ENCODE data around the gene CPNE7. TPM values are rescaled to one million over a fixed set of nuclear protein-coding genes. Genes with fewer than 3 reads are reported as not detected.
A peak's percentile ranks its signal among the peaks of the same experiment; 100 is the strongest.

The CPNE7 gene
- total and polyA plus RNA-seq, 10 of the 15 experiments (the other 5 are each of a cell fraction or from before 2014, with no cell fraction given): 0.29 to 46.9 (median 17.5) TPM

- TF ChIP-seq CEBPZ (IDR thresholded peaks at IDR 0.05; ENCODE audit: low read depth, low read length) (no peak), RB1 (IDR thresholded peaks at IDR 0.05; ENCODE audit: borderline replicate concordance) (peak; percentile 60; the same call in 1 of the 2 replicates), STAT3 (IDR thresholded peaks at IDR 0.05; ENCODE audit: low read depth, low read length) (no peak), IRF5 (IDR thresholded peaks at IDR 0.05; ENCODE audit: borderline replicate concordance) (no peak), NFYA (IDR thresholded peaks at IDR 0.05; ENCODE audit: borderline replicate concordance, low read depth, low read length) (no peak), BMI1 (IDR thresholded peaks at IDR 0.05; ENCODE audit: borderline replicate concordance) (no peak), SMARCA5 (IDR thresholded peaks at IDR 0.05) (peak; percentile 88; the same call in 1 of the 2 replicates), TCF12 (IDR thresholded peaks at IDR 0.05; ENCODE audit: low read depth, low read length) (peak; percentile 53; the same call in 1 of the 2 replicates), ETV6 (conservative IDR thresholded peaks at IDR 0.05 in 1 of 2, IDR thresholded peaks at IDR 0.05 in 1 of 2; ENCODE audit: borderline replicate concordance in 1 of 2, low read depth in 1 of 2) (no peak), BCL11A (IDR thresholded peaks at IDR 0.05; ENCODE audit: low read depth, low read length) (no peak), ZNF217 (IDR thresholded peaks at IDR 0.05) (no peak), FOS (IDR thresholded peaks at IDR 0.05; ENCODE audit: borderline replicate concordance, extremely low read depth, insufficient read length) (no peak), ATF7 (IDR thresholded peaks at IDR 0.05; ENCODE audit: low read depth) (peak; percentile 61), CBFB (IDR thresholded peaks at IDR 0.05; ENCODE audit: low read depth) (peak; percentile 95; the same call in 1 of the 2 replicates), ESRRA (IDR thresholded peaks at IDR 0.05; ENCODE audit: low read length) (no peak), RUNX3 (IDR thresholded peaks at IDR 0.05; ENCODE audit: low read length) (peak; percentile 28), JUND (IDR thresholded peaks at IDR 0.05; ENCODE audit: low read depth, low read length) (no peak; the same call in 1 of the 2 replicates), EZH2 (IDR thresholded peaks at IDR 0.05; ENCODE audit: borderline replicate concordance, control insufficient read depth, low read depth, low read length) (no peak), ZZZ3 (IDR thresholded peaks at IDR 0.05; ENCODE audit: control insufficient read depth, insufficient read length, low read depth) (no peak), HDAC6 (IDR thresholded peaks at IDR 0.05; ENCODE audit: unreplicated experiment) (peak; percentile 68), NFXL1 (IDR thresholded peaks at IDR 0.05; ENCODE audit: borderline replicate concordance) (no peak), JUNB (IDR thresholded peaks at IDR 0.05) (no peak), MEF2A (IDR thresholded peaks at IDR 0.05; ENCODE audit: insufficient read depth, low read depth, low read length) (0 out of 2 replicates have a peak, but pooled peaks have one; percentile 36), NBN (IDR thresholded peaks at IDR 0.05) (peak; percentile 49; the same call in 1 of the 2 replicates), GABPA (IDR thresholded peaks at IDR 0.05; ENCODE audit: low read depth) (peak; percentile 83)
These were observed 15.0 kb upstream of the CPNE7 start, which contains the start of gene RPL13 (continued) for GRCh38 chr16:89560378-89561141.

Measured in GM12878 (cell line).